ENCODE data around the gene TMEM217.

TMEM217 gene

GRCh38 chr6:37162740-37163139 lies 95.2 kb downstream of the TMEM217 start:
- intact Hi-C loops (cut with DNase I; ENCODE audit: low total_unique reads), result no loop called here
- Histone ChIP-seq H3K4me1 (peaks cover 0 to 16% (median 0%) of the 10 kb centered on the region in 4 donors), H3K27me3 (no peaks in the 10 kb centered on the region), H3K4me3 (no peak overlapping the region), H3K27ac (no peak overlapping the region), H3K36me3 (no peaks in the 10 kb centered on the region), H3K9me3 (no peaks in the 10 kb centered on the region)
- no peak for TF ChIP-seq CTCF (IDR thresholded peaks at IDR 0.05)
- no peak for DNase-seq

Data from tibial artery (tissue), 4 donors.